B cell (primary cell): ENCODE measurements around the gene ENKUR. TPM values are rescaled to one million over a fixed set of nuclear protein-coding genes. Genes with fewer than 3 reads are reported as not detected.

Experiments
- ATAC-seq: fragments of 200-7000 bp; cut with Tn5 transposase; one replicate; pipeline ENCODE4 v1.10.0; 2021; ENCODE audit warnings: low read depth, mild to moderate bottlenecking, moderate number of reproducible peaks, moderate library complexity
- CTCF ChIA-PET: fragments of 350-600 bp; sonication (Branson Sonifier 250); formaldehyde crosslinking; loops from one replicate; lab custom pipeline; 2021; ENCODE audit warnings: antibody characterized with exemption, inconsistent platforms; lab: Charles Lee
- POLR2A ChIA-PET: fragments of 350-600 bp; sonication (Branson Sonifier 250); formaldehyde crosslinking; loops from one replicate; lab custom pipeline; 2021; ENCODE audit warnings: antibody characterized with exemption; lab: Charles Lee
- DNase-seq: peaks from one replicate; pipeline ENCODE4 v3.0.0; 2013
- H2AFZ ChIP-seq: 2 replicates; pipeline ENCODE4 v1.6.1; 2012; ENCODE audit warnings: mild to moderate bottlenecking, low read depth, low read length; ENCODE audit not compliant: insufficient read depth, poor library complexity, severe bottlenecking
- H3K27ac ChIP-seq, 2 donors: 1 replicate in 1 of 2; 2 replicates in 1 of 2; pipeline ENCODE4 v1.5.1; 2012 to 2013; ENCODE audit warnings: low read length in 2 of 2, mild to moderate bottlenecking in 2 of 2, moderate library complexity in 1 of 2
- H3K27me3 ChIP-seq, 4 experiments: fragments of 200-600 bp in 1 of 4; sonication (generic) in 1 of 4; replicated peaks in 1 of 4; 1 replicate in 2 of 4; 2 replicates in 2 of 4; pipeline versions ENCODE4 v1.6.1 to v1.7.0; 2013 to 2016; ENCODE audit warnings: low read length in 3 of 4, mild to moderate bottlenecking in 2 of 4, mixed read lengths in 1 of 4, moderate library complexity in 1 of 4; ENCODE audit not compliant: insufficient read depth in 4 of 4, control insufficient read depth in 3 of 4; ENCODE audit errors: control extremely low read depth in 1 of 4
- H3K36me3 ChIP-seq, 2 experiments: replicated peaks in 1 of 2; 1 replicate in 1 of 2; 2 replicates in 1 of 2; pipeline versions ENCODE4 v1.6.1 to v1.7.1; 2013; ENCODE audit warnings: low read length in 1 of 2; ENCODE audit not compliant: insufficient read depth in 2 of 2, control insufficient read depth in 1 of 2; ENCODE audit errors: control extremely low read depth in 1 of 2, extremely low read depth in 1 of 2
- H3K4me1 ChIP-seq, 2 donors: fragments of 200-600 bp in 1 of 2; sonication (generic) in 1 of 2; 1 replicate in 1 of 2; 2 replicates in 1 of 2; pipeline versions ENCODE4 v1.5.1 to v1.6.1; 2013 to 2017; ENCODE audit warnings: low read length in 2 of 2; ENCODE audit not compliant: control insufficient read depth in 2 of 2, insufficient read depth in 2 of 2
- H3K4me2 ChIP-seq: replicated peaks from 2 replicates; pipeline ENCODE3; 2012; ENCODE audit warnings: mild to moderate bottlenecking, low read depth, low read length; ENCODE audit not compliant: poor library complexity, severe bottlenecking
- H3K4me3 ChIP-seq, 5 experiments: fragments of 200-600 bp in 1 of 5; sonication (generic) in 1 of 5; 1 replicate in 3 of 5; 2 replicates in 2 of 5; pipeline versions ENCODE4 v1.5.1 to v1.7.0; 2011 to 2016; ENCODE audit warnings: low read length in 4 of 5, mild to moderate bottlenecking in 4 of 5, low read depth in 2 of 5, control low read depth in 1 of 5, moderate library complexity in 1 of 5; ENCODE audit not compliant: insufficient read depth in 1 of 5; ENCODE audit errors: control extremely low read depth in 1 of 5, extremely low read depth in 1 of 5
- H3K79me2 ChIP-seq: fragments of 200-600 bp; sonication (generic); one replicate; pipeline ENCODE4 v1.6.0; 2016; ENCODE audit warnings: low read length; ENCODE audit not compliant: control insufficient read depth, insufficient read depth
- H3K9ac ChIP-seq: fragments of 200-600 bp; sonication (generic); 2 replicates; pipeline ENCODE4 v1.6.1; 2017; ENCODE audit warnings: mild to moderate bottlenecking, low read length, moderate library complexity
- H3K9me3 ChIP-seq, 3 donors: one replicate each; pipeline versions ENCODE4 v1.6.1 to v1.7.1; 2013; ENCODE audit warnings: low read length in 2 of 3; ENCODE audit not compliant: control insufficient read depth in 2 of 3, insufficient read depth in 1 of 3; ENCODE audit errors: control extremely low read depth in 1 of 3
- H4K20me1 ChIP-seq: 2 replicates; pipeline ENCODE4 v1.6.0; 2012; ENCODE audit warnings: mild to moderate bottlenecking, low read length; ENCODE audit not compliant: insufficient read depth, control insufficient read depth, poor library complexity, severe bottlenecking
- H3K27ac Mint-ChIP-seq: one replicate; pipeline ENCODE4 v1.8.0; 2021; ENCODE audit warnings: mixed read lengths
- H3K27me3 Mint-ChIP-seq: one replicate; pipeline ENCODE4 v1.8.0; 2021; ENCODE audit warnings: mixed read lengths
- H3K4me1 Mint-ChIP-seq: one replicate; pipeline ENCODE4 v1.8.0; 2021; ENCODE audit warnings: mixed read lengths
- H3K4me3 Mint-ChIP-seq: one replicate; pipeline ENCODE4 v1.8.0; 2021; ENCODE audit warnings: mixed read lengths
- H3K9me3 Mint-ChIP-seq: one replicate; pipeline ENCODE4 v1.8.0; 2022; ENCODE audit warnings: mixed read lengths; ENCODE audit not compliant: insufficient read depth
- EZH2 ChIP-seq: IDR thresholded peaks from 2 replicates; pipeline ENCODE4 v1.6.1; 2012; ENCODE audit warnings: borderline replicate concordance, low read depth, mild to moderate bottlenecking, moderate library complexity, low read length; ENCODE audit not compliant: insufficient read depth, poor library complexity, severe bottlenecking
- WGBS: methylation state at CpG from one replicate; pipeline ENCODE4 v1.1.5; 2013; ENCODE audit warnings: missing lambda C conversion rate; ENCODE audit not compliant: insufficient coverage; 5-methylcytosine and 5-hydroxymethylcytosine counted together
- intact Hi-C: fragments of 100-400 bp; cut with micrococcal nuclease; formaldehyde crosslinking; loops from one replicate; pipeline ENCODE4 v1.10.0; 2022
- polyA plus RNA-seq: library from polyadenylated mRNA; depleted of rRNA; stranded (reverse); fragments of >200 nt; gene quantifications from 2 replicates; pipeline ENCODE4 v1.2.3, GENCODE V29; 2012
- total RNA-seq, 2 donors: library from RNA; stranded (reverse); fragments of 120-200 nt in 1 of 2; gene quantifications; 1 replicate in 1 of 2; 2 replicates in 1 of 2; pipeline versions ENCODE4 v1.2.3 to v1.2.4, GENCODE V29; 2013 to 2022
- TF ChIP-seq, protein P1 (sequence below): fragments of 200-600 bp; IDR thresholded peaks from one replicate; pipeline ENCODE4 v1.8.0; 2022; ENCODE audit warnings: antibody characterized with exemption, mild to moderate bottlenecking

The ENKUR gene
- total and polyA plus RNA-seq, 2 donors (not counting 1 experiment from before 2014, with no cell fraction given): not detected

GRCh38 chr10:24965051-24965450 is 50.9 kb downstream of the ENKUR start:
- Histone ChIP-seq H3K27ac (no peak overlapping the region), H3K4me3 (no peak overlapping the region), H3K4me2 (no peak overlapping the region), H3K27me3 (no peaks in the 10 kb centered on the region), H3K79me2 (no peaks in the 10 kb centered on the region), H3K4me1 (peaks cover 0 to under 1% of the 10 kb centered on the region in 2 donors), H4K20me1 (no peaks in the 10 kb centered on the region), H3K36me3 (no peaks in the 10 kb centered on the region), H3K9ac (no peak overlapping the region), H3K9me3 (no peaks in the 10 kb centered on the region), H2AFZ (no peak overlapping the region)
- no peak overlapping the region for H3K27ac Mint-ChIP-seq
- H3K9me3 Mint-ChIP-seq: no peaks in the 10 kb centered on the region
- CTCF ChIA-PET: no interaction called here
- WGBS: 100% methylated on average over 3 of the region's 3 CpGs
- POLR2A ChIA-PET: no interaction called here
- intact Hi-C loops: no loop called here
- ATAC-seq (no peak), DNase-seq (no peak)
- H3K4me3 Mint-ChIP-seq: no peak overlapping the region
- peaks cover under 1% of the 10 kb centered on the region for H3K4me1 Mint-ChIP-seq
- TF ChIP-seq, protein P1, sequence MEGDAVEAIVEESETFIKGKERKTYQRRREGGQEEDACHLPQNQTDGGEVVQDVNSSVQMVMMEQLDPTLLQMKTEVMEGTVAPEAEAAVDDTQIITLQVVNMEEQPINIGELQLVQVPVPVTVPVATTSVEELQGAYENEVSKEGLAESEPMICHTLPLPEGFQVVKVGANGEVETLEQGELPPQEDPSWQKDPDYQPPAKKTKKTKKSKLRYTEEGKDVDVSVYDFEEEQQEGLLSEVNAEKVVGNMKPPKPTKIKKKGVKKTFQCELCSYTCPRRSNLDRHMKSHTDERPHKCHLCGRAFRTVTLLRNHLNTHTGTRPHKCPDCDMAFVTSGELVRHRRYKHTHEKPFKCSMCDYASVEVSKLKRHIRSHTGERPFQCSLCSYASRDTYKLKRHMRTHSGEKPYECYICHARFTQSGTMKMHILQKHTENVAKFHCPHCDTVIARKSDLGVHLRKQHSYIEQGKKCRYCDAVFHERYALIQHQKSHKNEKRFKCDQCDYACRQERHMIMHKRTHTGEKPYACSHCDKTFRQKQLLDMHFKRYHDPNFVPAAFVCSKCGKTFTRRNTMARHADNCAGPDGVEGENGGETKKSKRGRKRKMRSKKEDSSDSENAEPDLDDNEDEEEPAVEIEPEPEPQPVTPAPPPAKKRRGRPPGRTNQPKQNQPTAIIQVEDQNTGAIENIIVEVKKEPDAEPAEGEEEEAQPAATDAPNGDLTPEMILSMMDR: no peak
- no peak for TF ChIP-seq EZH2
- no peaks in the 10 kb centered on the region for H3K27me3 Mint-ChIP-seq

DNA sequence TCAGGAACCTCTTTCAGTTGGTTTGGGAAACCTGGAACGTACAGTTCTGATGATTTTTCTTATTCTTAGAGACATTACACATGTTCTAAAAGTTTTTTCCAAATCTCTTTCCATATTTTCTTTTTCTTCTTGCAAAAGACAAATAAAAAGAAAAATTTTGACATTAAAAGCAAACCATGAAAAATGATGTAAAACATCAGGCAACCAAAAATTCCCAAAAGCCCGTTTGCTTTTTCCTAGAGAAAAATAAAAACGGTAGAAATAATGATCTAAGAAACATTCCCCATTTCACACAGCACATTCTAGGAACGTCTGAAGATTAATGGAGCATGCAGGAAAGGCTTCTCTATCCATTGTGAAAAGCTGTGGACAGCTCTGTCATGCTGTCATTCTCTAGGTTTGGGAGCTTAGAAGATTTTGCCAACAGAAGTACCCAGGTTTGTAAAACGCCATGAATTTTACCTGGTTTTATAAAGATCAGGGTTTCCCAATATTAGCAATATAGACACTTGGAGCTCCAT is 52.4 kb downstream of the ENKUR start:
- TF ChIP-seq, protein P1: no peak
- TF ChIP-seq EZH2: no peak
- Mint-ChIP-seq H3K27ac (no peak overlapping the region), H3K27me3 (no peaks in the 10 kb centered on the region), H3K4me3 (no peak overlapping the region), H3K4me1 (no peaks in the 10 kb centered on the region), H3K9me3 (no peaks in the 10 kb centered on the region)
- H3K27ac ChIP-seq: no peak overlapping the region
- no peaks in the 10 kb centered on the region for H3K79me2 ChIP-seq
- H3K9me3 ChIP-seq: no peaks in the 10 kb centered on the region
- ATAC-seq (no peak), DNase-seq (no peak)
- no peak overlapping the region for H3K9ac ChIP-seq
- H4K20me1 ChIP-seq: no peaks in the 10 kb centered on the region
- no peaks in the 10 kb centered on the region for H3K36me3 ChIP-seq
- WGBS: no CpG with 5 or more reads among the region's 5 CpGs
- no peak overlapping the region for H3K4me3 ChIP-seq
- H3K27me3 ChIP-seq: no peaks in the 10 kb centered on the region
- ChIA-PET CTCF (no interaction called here), POLR2A (no interaction called here)
- no peak overlapping the region for H3K4me2 ChIP-seq
- intact Hi-C loops: no loop called here
- no peak overlapping the region for H2AFZ ChIP-seq
- H3K4me1 ChIP-seq: no peaks in the 10 kb centered on the region
